HG02840 (cell line): ENCODE measurements around the gene QRFP.

Source experiments
- ATAC-seq: cut with Tn5 transposase; IDR thresholded peaks from one replicate; pipeline ENCODE4 v1.9.1; 2021; ENCODE audit warnings: mild to moderate bottlenecking, moderate library complexity, moderate number of reproducible peaks; ENCODE audit not compliant: unreplicated experiment, low FRiP score

Gene QRFP

GRCh38 chr9:130905902-130906734 lies 9.5 kb upstream of the QRFP start:
- no peak for ATAC-seq

- ATAC-seq, result no peak
These were observed 8.7 kb upstream of the QRFP start for GRCh38 chr9:130905125-130905901.

- no peak for ATAC-seq
These were observed 7.7 kb upstream of the QRFP start for GRCh38 chr9:130904070-130905044.

GRCh38 chr9:130903194-130904069 lies 6.8 kb upstream of the QRFP start:
- no peak for ATAC-seq

- no peak for ATAC-seq
These were observed 5.9 kb upstream of the QRFP start for GRCh38 chr9:130902204-130903185.

GRCh38 chr9:130901498-130902203 lies 5.0 kb upstream of the QRFP start:
- ATAC-seq, result no peak

GRCh38 chr9:130900701-130901497 lies 4.3 kb upstream of the QRFP start:
- ATAC-seq, result no peak

- no peak for ATAC-seq
These were observed 2.6 kb upstream of the QRFP start for GRCh38 chr9:130899051-130899748.

- no peak for ATAC-seq
These were observed 1.9 kb upstream of the QRFP start for GRCh38 chr9:130898552-130898852.

GRCh38 chr9:130897848-130898551 lies 1.4 kb upstream of the QRFP start:
- ATAC-seq, result no peak

GRCh38 chr9:130897105-130897751 lies 616 bp upstream of the QRFP start:
- no peak for ATAC-seq

GRCh38 chr9:130895481-130896232 lies 955 bp downstream of the QRFP start:
- ATAC-seq, result no peak

GRCh38 chr9:130895038-130895437 lies 1.6 kb downstream of the QRFP start:
- ATAC-seq, result no peak

GRCh38 chr9:130894546-130894945 lies 2.1 kb downstream of the QRFP start:
- ATAC-seq, result no peak
